Neural progenitor cell (in vitro differentiated cells): ENCODE measurements around the gene IQCH.

Source experiments
- CTCF ChIP-seq: fragments of 200-600 bp; sonication (generic); IDR thresholded peaks from 2 replicates; pipeline ENCODE4 v1.5.1; 2017; ENCODE audit warnings: antibody characterized with exemption, mild to moderate bottlenecking
- EZH2 ChIP-seq: fragments of 200-600 bp; sonication (generic); IDR thresholded peaks from 2 replicates; pipeline ENCODE4 v1.6.1; 2017; ENCODE audit warnings: antibody characterized with exemption, mild to moderate bottlenecking, moderate library complexity
- EZH2phosphoT487 ChIP-seq: fragments of 200-600 bp; sonication (generic); IDR thresholded peaks from 2 replicates; pipeline ENCODE4 v1.6.1; 2017; ENCODE audit warnings: antibody characterized with exemption

GRCh38 chr15:67548862-67549651, 294.5 kb downstream of the IQCH start:
- TF ChIP-seq CTCF (no peak), EZH2phosphoT487 (no peak), EZH2 (no peak)
